Measurements from ENCODE around the gene SCO1. TPM values are rescaled to one million over a fixed set of nuclear protein-coding genes. Genes with fewer than 3 reads are reported as not detected.

The SCO1 gene
- 39.7 and 51.5 TPM in 2 replicates for total RNA-seq (2014; rRNA removed; shearing (Covaris generic); ENCODE audit: low replicate concordance)

- Histone ChIP-seq H2AFZ (ENCODE audit: low read length) (peak within 1 kb of the TSS; percentile 23), H3K27me3 (ENCODE audit: low read length) (no peaks in the 10 kb centered on the region), H3K4me2 (ENCODE audit: low read depth, low read length, poor library complexity, severe bottlenecking) (peak within 1 kb of the TSS; percentile 80), H3K4me1 (ENCODE audit: low read length) (peaks cover 23% of the 10 kb centered on the region), H3K4me3 (ENCODE audit: low read length) (peak within 1 kb of the TSS; percentile 93), H4K20me1 (ENCODE audit: insufficient read depth, low read depth, low read length) (peaks cover 13% of the 10 kb centered on the region; the same call in 1 of the 2 replicates), H3K36me3 (ENCODE audit: insufficient read depth, low read length) (peaks cover 29% of the 10 kb centered on the region), H3K9ac (ENCODE audit: low read length) (peak within 1 kb of the TSS; percentile 93), H3K9me2 (replicated peaks; ENCODE audit: insufficient read depth, low read length) (no peaks in the 10 kb centered on the region), H3K27ac (ENCODE audit: low read length) (peak within 1 kb of the TSS; percentile 94), H3K79me2 (ENCODE audit: low read length) (peaks cover 67% of the 10 kb centered on the region), H3K9me3 (ENCODE audit: low read length) (no peaks in the 10 kb centered on the region)
- DNase-seq, result peak; percentile 98
Observed at GRCh38 chr17:10697092-10698081, at the start of gene SCO1, which contains the start of gene ADPRM. SCO1 (minus strand) TSS chr17:10697533; CDS start chr17:10697507, 26 bp downstream. ADPRM (plus strand) TSS chr17:10697594; CDS start chr17:10704927, 7,333 bp downstream.

GRCh38 chr17:10745231-10745630, 47.9 kb upstream of the SCO1 start:
- peak; percentile 21 for DNase-seq
- no peak overlapping the region for H3K9ac ChIP-seq (ENCODE audit: low read length)
- H3K27ac ChIP-seq (ENCODE audit: low read length), result no peak overlapping the region
- H3K36me3 ChIP-seq (ENCODE audit: insufficient read depth, low read length), result no peaks in the 10 kb centered on the region
- H3K9me2 ChIP-seq (replicated peaks; ENCODE audit: insufficient read depth, low read length), result no peaks in the 10 kb centered on the region
- H3K27me3 ChIP-seq (ENCODE audit: low read length), result no peaks in the 10 kb centered on the region
- no peaks in the 10 kb centered on the region for H3K79me2 ChIP-seq (ENCODE audit: low read length)
- no peaks in the 10 kb centered on the region for H3K9me3 ChIP-seq (ENCODE audit: low read length)
- H3K4me3 ChIP-seq (ENCODE audit: low read length), result no peak overlapping the region
- H3K4me2 ChIP-seq (ENCODE audit: low read depth, low read length, poor library complexity, severe bottlenecking), result no peak overlapping the region
- no peaks in the 10 kb centered on the region for H4K20me1 ChIP-seq (ENCODE audit: insufficient read depth, low read depth, low read length)
- H3K4me1 ChIP-seq (ENCODE audit: low read length), result no peaks in the 10 kb centered on the region
- no peak overlapping the region for H2AFZ ChIP-seq (ENCODE audit: low read length)

- no peak overlapping the region for H3K9ac ChIP-seq (ENCODE audit: low read length)
- no peaks in the 10 kb centered on the region for H3K79me2 ChIP-seq (ENCODE audit: low read length)
- H2AFZ ChIP-seq (ENCODE audit: low read length), result no peak overlapping the region
- H3K9me3 ChIP-seq (ENCODE audit: low read length), result no peaks in the 10 kb centered on the region
- H3K4me3 ChIP-seq (ENCODE audit: low read length), result no peak overlapping the region
- H3K4me1 ChIP-seq (ENCODE audit: low read length), result no peaks in the 10 kb centered on the region
- no peak overlapping the region for H3K4me2 ChIP-seq (ENCODE audit: low read depth, low read length, poor library complexity, severe bottlenecking)
- H3K27ac ChIP-seq (ENCODE audit: low read length), result no peak overlapping the region
- H4K20me1 ChIP-seq (ENCODE audit: insufficient read depth, low read depth, low read length), result no peaks in the 10 kb centered on the region
- H3K36me3 ChIP-seq (ENCODE audit: insufficient read depth, low read length), result no peaks in the 10 kb centered on the region
- peak; percentile 11 for DNase-seq
- H3K9me2 ChIP-seq (replicated peaks; ENCODE audit: insufficient read depth, low read length), result no peaks in the 10 kb centered on the region
- no peaks in the 10 kb centered on the region for H3K27me3 ChIP-seq (ENCODE audit: low read length)
Observed at GRCh38 chr17:10744501-10745000, 47.2 kb upstream of the SCO1 start.

GRCh38 chr17:10743316-10744009, 46.1 kb upstream of the SCO1 start:
- Histone ChIP-seq H3K4me3 (ENCODE audit: low read length) (no peak overlapping the region), H3K4me1 (ENCODE audit: low read length) (no peaks in the 10 kb centered on the region), H3K27ac (ENCODE audit: low read length) (no peak overlapping the region), H3K9ac (ENCODE audit: low read length) (no peak overlapping the region), H3K36me3 (ENCODE audit: insufficient read depth, low read length) (no peaks in the 10 kb centered on the region), H3K27me3 (ENCODE audit: low read length) (no peaks in the 10 kb centered on the region), H3K9me2 (replicated peaks; ENCODE audit: insufficient read depth, low read length) (no peaks in the 10 kb centered on the region), H2AFZ (ENCODE audit: low read length) (no peak overlapping the region), H3K4me2 (ENCODE audit: low read depth, low read length, poor library complexity, severe bottlenecking) (no peak overlapping the region), H4K20me1 (ENCODE audit: insufficient read depth, low read depth, low read length) (no peaks in the 10 kb centered on the region), H3K9me3 (ENCODE audit: low read length) (no peaks in the 10 kb centered on the region), H3K79me2 (ENCODE audit: low read length) (no peaks in the 10 kb centered on the region)
- DNase-seq, result peak; percentile 2

- H3K79me2 ChIP-seq (ENCODE audit: low read length), result no peaks in the 10 kb centered on the region
- H4K20me1 ChIP-seq (ENCODE audit: insufficient read depth, low read depth, low read length), result no peaks in the 10 kb centered on the region
- no peaks in the 10 kb centered on the region for H3K9me3 ChIP-seq (ENCODE audit: low read length)
- H3K4me3 ChIP-seq (ENCODE audit: low read length), result no peak overlapping the region
- no peaks in the 10 kb centered on the region for H3K27me3 ChIP-seq (ENCODE audit: low read length)
- H3K4me2 ChIP-seq (ENCODE audit: low read depth, low read length, poor library complexity, severe bottlenecking), result no peak overlapping the region
- no peaks in the 10 kb centered on the region for H3K36me3 ChIP-seq (ENCODE audit: insufficient read depth, low read length)
- no peaks in the 10 kb centered on the region for H3K9me2 ChIP-seq (replicated peaks; ENCODE audit: insufficient read depth, low read length)
- H3K27ac ChIP-seq (ENCODE audit: low read length), result no peak overlapping the region
- H3K4me1 ChIP-seq (ENCODE audit: low read length), result no peaks in the 10 kb centered on the region
- no peak for DNase-seq
- no peak overlapping the region for H3K9ac ChIP-seq (ENCODE audit: low read length)
- no peak overlapping the region for H2AFZ ChIP-seq (ENCODE audit: low read length)
Observed at GRCh38 chr17:10742431-10742830, 45.1 kb upstream of the SCO1 start.

GRCh38 chr17:10741416-10742135, 44.2 kb upstream of the SCO1 start:
- no peaks in the 10 kb centered on the region for H4K20me1 ChIP-seq (ENCODE audit: insufficient read depth, low read depth, low read length)
- no peak overlapping the region for H3K9ac ChIP-seq (ENCODE audit: low read length)
- H3K4me3 ChIP-seq (ENCODE audit: low read length), result no peak overlapping the region
- no peaks in the 10 kb centered on the region for H3K9me3 ChIP-seq (ENCODE audit: low read length)
- DNase-seq, result peak; percentile 21
- no peak overlapping the region for H2AFZ ChIP-seq (ENCODE audit: low read length)
- no peak overlapping the region for H3K27ac ChIP-seq (ENCODE audit: low read length)
- no peak overlapping the region for H3K4me2 ChIP-seq (ENCODE audit: low read depth, low read length, poor library complexity, severe bottlenecking)
- H3K9me2 ChIP-seq (replicated peaks; ENCODE audit: insufficient read depth, low read length), result no peaks in the 10 kb centered on the region
- H3K27me3 ChIP-seq (ENCODE audit: low read length), result no peaks in the 10 kb centered on the region
- no peaks in the 10 kb centered on the region for H3K4me1 ChIP-seq (ENCODE audit: low read length)
- H3K79me2 ChIP-seq (ENCODE audit: low read length), result no peaks in the 10 kb centered on the region
- H3K36me3 ChIP-seq (ENCODE audit: insufficient read depth, low read length), result no peaks in the 10 kb centered on the region

- Histone ChIP-seq H3K79me2 (ENCODE audit: low read length) (no peaks in the 10 kb centered on the region), H3K4me3 (ENCODE audit: low read length) (no peak overlapping the region), H4K20me1 (ENCODE audit: insufficient read depth, low read depth, low read length) (no peaks in the 10 kb centered on the region), H3K27ac (ENCODE audit: low read length) (no peak overlapping the region), H3K9ac (ENCODE audit: low read length) (no peak overlapping the region), H3K36me3 (ENCODE audit: insufficient read depth, low read length) (no peaks in the 10 kb centered on the region), H2AFZ (ENCODE audit: low read length) (no peak overlapping the region), H3K4me1 (ENCODE audit: low read length) (no peaks in the 10 kb centered on the region), H3K27me3 (ENCODE audit: low read length) (no peaks in the 10 kb centered on the region), H3K9me3 (ENCODE audit: low read length) (no peaks in the 10 kb centered on the region), H3K4me2 (ENCODE audit: low read depth, low read length, poor library complexity, severe bottlenecking) (no peak overlapping the region), H3K9me2 (replicated peaks; ENCODE audit: insufficient read depth, low read length) (no peaks in the 10 kb centered on the region)
- DNase-seq, result peak; percentile 15
Observed at GRCh38 chr17:10739386-10739785, 42.1 kb upstream of the SCO1 start.

All from Karpas-422 (cell line).